GM21717 (cell line): ENCODE data around the gene CSTB.

ENCODE experiments used
- ATAC-seq: cut with Tn5 transposase; IDR thresholded peaks from one replicate; pipeline ENCODE4 v1.9.1; 2021; ENCODE audit warnings: mild to moderate bottlenecking, moderate library complexity; ENCODE audit not compliant: unreplicated experiment

Gene CSTB

GRCh38 chr21:43811262-43812105 lies 35.4 kb upstream of the CSTB start:
- ATAC-seq = no peak

GRCh38 chr21:43810505-43811261 lies 34.6 kb upstream of the CSTB start:
- ATAC-seq = no peak

- no peak for ATAC-seq
Measured at GRCh38 chr21:43809853-43810504, 33.9 kb upstream of the CSTB start.

DNA sequence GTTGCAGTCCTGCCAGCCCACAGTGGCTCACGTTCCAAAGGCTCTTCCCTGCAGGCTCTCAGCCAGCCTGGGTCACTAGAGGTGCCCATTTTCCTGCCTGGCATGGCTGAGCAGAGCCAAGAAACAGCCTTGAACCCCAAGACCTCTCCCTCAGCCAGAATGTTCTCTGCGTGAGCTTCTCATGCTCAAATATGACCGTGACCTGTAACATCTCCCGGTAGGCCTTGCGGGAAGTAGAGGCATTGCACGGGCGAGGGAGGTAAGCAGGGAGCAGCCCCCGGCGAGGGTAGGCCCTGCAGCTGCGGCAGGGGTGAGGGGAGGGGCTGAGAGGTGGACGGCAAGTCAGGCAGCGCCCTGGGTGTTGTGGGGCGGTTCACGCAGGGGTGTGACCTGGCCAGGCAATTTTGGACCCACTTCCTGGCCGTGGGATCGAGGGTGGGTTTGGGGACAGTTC lies 33.3 kb upstream of the CSTB start:
- ATAC-seq = no peak

DNA sequence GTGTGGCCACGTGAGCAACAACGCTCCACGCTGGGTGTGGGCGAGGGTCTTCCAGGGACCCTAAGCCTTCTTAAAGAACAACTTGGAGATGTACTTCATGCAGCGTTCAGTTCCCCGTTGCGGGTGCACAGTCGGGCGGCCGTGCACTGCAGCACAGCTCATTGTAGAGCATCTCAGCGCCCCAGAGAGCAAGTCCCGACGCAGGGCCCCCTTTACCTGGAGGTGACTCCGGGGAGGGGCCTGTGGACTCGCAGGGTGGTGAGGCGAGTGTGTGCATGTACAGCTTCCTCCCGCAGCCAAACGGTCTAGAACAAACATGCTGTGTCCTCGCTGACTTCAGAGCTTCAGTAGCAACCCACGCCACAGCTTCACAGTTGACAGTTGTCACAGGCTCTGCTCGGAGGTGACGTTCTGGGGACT lies 32.7 kb upstream of the CSTB start:
- ATAC-seq = no peak

GRCh38 chr21:43808367-43808766 lies 32.3 kb upstream of the CSTB start:
- no peak for ATAC-seq

DNA sequence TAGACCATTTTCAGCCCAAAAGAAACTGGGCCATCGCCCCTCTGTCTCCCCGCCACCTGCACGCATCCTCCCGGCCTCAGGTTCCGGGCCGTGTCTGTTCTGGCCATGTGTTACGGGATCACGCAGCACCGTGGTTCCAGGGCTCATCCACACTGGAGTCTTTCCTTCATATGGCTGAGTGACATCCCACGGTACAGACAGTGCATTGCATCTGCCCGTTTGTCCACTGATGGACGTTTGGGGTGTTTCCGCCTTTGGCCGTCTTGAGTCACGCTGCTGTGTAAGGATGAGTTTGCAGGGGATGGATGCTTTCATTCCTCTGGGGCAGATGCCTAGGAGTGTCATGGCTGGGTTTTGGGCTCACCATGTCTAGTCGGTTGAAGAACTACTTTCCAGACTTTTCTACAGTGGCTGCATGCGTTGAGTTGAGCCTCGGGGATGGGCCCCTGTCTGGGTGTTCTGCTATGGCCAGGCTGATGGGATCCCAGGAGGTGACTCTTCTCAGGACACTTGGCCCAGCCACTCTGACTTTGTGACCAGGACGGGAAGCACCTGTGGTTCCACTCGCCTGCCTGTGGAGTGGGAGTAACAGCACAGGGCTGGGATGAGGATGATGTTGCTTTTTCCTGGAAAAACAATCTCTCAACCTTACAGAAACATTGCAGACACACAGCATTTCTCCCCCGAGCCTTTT lies 30.1 kb upstream of the CSTB start:
- ATAC-seq = no peak

DNA sequence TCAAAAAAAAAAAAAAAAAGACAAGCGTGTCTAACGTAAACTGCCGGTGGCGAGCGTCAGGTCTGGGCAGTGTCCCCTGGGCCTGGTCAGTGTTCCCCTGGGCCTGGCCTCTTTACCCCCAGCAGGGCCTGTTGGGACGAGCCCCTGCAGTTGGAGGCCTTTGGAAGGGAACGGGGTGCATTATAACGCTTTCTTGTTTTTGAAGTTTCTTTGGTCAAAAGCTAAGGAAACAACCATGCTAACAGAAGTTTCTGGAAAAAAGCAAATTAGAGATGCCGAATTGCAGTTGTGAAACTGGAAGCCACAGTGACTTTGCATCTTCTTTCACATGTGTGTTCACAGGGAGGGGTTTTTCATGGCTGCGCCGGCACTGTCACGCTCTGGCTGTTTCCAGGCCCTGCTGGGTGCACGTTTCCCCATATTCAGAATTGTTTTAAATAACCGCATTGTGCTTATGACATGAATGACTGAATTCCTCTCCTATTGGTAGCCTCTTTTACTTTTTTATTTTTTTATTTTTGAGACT lies 29.2 kb upstream of the CSTB start:
- peak; percentile 50 for ATAC-seq

GRCh38 chr21:43803558-43804300 lies 27.6 kb upstream of the CSTB start:
- no peak for ATAC-seq

- ATAC-seq = no peak
Measured at GRCh38 chr21:43802713-43803313, 26.7 kb upstream of the CSTB start.

- ATAC-seq = no peak
Measured at GRCh38 chr21:43801006-43801783, 25.1 kb upstream of the CSTB start.

GRCh38 chr21:43800566-43800965 lies 24.5 kb upstream of the CSTB start:
- ATAC-seq = no peak

- no peak for ATAC-seq
Measured at GRCh38 chr21:43800124-43800523, 24.0 kb upstream of the CSTB start.

DNA sequence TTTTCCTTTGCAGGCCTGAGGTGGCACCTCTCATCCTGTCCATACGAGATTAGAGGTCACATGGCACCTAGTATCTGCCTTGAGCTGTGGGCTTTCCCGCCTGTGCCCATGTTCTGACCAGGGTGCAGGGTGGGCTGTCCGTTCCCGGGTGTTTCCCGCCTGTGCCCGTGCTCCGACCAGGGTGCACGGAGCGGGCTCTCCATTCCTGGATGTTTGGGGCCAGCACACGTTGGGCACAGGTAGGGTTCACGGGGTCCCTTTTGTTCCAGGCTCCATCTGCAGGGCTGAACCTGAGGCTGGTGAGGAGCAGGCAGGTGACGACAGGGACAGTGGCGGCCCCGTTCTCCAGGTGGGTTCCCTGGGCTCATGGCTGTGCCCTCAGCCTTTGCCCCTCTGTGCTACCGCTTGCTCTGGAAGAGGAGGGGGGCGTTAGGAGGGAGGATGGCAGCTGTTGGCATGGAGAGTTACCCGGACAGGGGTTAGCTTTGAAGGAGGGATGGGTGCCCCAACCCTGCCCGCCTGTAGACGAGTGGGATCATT lies 23.3 kb upstream of the CSTB start:
- no peak for ATAC-seq

GRCh38 chr21:43797925-43798715 lies 22.0 kb upstream of the CSTB start:
- ATAC-seq = no peak

- no peak for ATAC-seq
Measured at GRCh38 chr21:43797415-43797814, 21.3 kb upstream of the CSTB start.

GRCh38 chr21:43794857-43795256 lies 18.7 kb upstream of the CSTB start:
- no peak for ATAC-seq

- ATAC-seq = no peak
Measured at GRCh38 chr21:43794311-43794710, 18.2 kb upstream of the CSTB start.
